HepG2 (cell line): ENCODE results near the gene ZBTB7A. TPM values are rescaled to one million over a fixed set of nuclear protein-coding genes. Genes with fewer than 3 reads are reported as not detected.
A peak's percentile ranks its signal among the peaks of the same experiment; 100 is the strongest.

Experiments used
- AGO2 ChIP-seq: fragments of 200-400 bp; formaldehyde crosslinking; optimal IDR thresholded peaks from 2 replicates; pipeline ENCODE3; 2017; ENCODE audit warnings: mild to moderate bottlenecking, low read depth, low read length, moderate library complexity
- CEBPB ChIP-seq: IDR thresholded peaks from 2 replicates; pipeline ENCODE4 v1.6.1; 2011; ENCODE audit warnings: low read depth, low read length, improper control_type of control experiment, borderline replicate concordance
- CEBPG ChIP-seq: IDR thresholded peaks from 2 replicates; pipeline ENCODE4 v1.6.1; 2016
- KDM6A ChIP-seq: IDR thresholded peaks from 2 replicates; pipeline ENCODE4 v1.6.1; 2016; ENCODE audit warnings: low read depth
- KMT2A ChIP-seq: sonication (generic); formaldehyde crosslinking; IDR thresholded peaks from 2 replicates; pipeline ENCODE4 v1.4.0; 2020; ENCODE audit warnings: missing genetic modification reagents
- MAZ ChIP-seq, 2 experiments: sonication (generic) in 1 of 2; formaldehyde crosslinking in 1 of 2; IDR thresholded peaks; 2 replicates each; pipeline versions ENCODE4 v1.5.0 to v1.6.1; 2012 to 2020; ENCODE audit warnings: low read depth in 2 of 2, mild to moderate bottlenecking in 2 of 2, borderline replicate concordance in 1 of 2, improper control_type of control experiment in 1 of 2, low read length in 1 of 2, missing genetic modification reagents in 1 of 2, moderate library complexity in 1 of 2
- NR2C2 ChIP-seq: sonication (generic); formaldehyde crosslinking; IDR thresholded peaks from 2 replicates; pipeline ENCODE4 v1.4.0; 2020; ENCODE audit warnings: missing genetic modification reagents, mild to moderate bottlenecking, moderate library complexity, borderline replicate concordance
- POLR2G ChIP-seq: fragments of 200-400 bp; formaldehyde crosslinking; IDR thresholded peaks from 2 replicates; pipeline ENCODE4 v1.6.1; 2018; ENCODE audit warnings: mild to moderate bottlenecking, low read depth, low read length, moderate library complexity
- RBM22 ChIP-seq: fragments of 200-400 bp; formaldehyde crosslinking; optimal IDR thresholded peaks from 2 replicates; pipeline ENCODE3; 2017; ENCODE audit warnings: mild to moderate bottlenecking, low read length, moderate library complexity
- TMF1 ChIP-seq: sonication (generic); formaldehyde crosslinking; IDR thresholded peaks from 2 replicates; pipeline ENCODE4 v1.8.1; 2022; ENCODE audit warnings: low read depth, missing genetic modification reagents
- ZFY ChIP-seq: sonication (generic); formaldehyde crosslinking; IDR thresholded peaks from 2 replicates; pipeline ENCODE4 v1.4.0; 2020; ENCODE audit warnings: missing genetic modification reagents
- ZNF207 ChIP-seq: fragments of 450-650 bp; IDR thresholded peaks from 2 replicates; pipeline ENCODE4 v1.6.1; 2016; ENCODE audit warnings: antibody characterized with exemption, borderline replicate concordance
- ZNF652 ChIP-seq: IDR thresholded peaks from 2 replicates; pipeline ENCODE4 v1.6.1; 2016; ENCODE audit warnings: low read depth, borderline replicate concordance
- ZNF768 ChIP-seq: sonication (generic); formaldehyde crosslinking; IDR thresholded peaks from 2 replicates; pipeline ENCODE4 v1.4.0; 2020; ENCODE audit warnings: missing genetic modification reagents
- ZNF775 ChIP-seq: sonication (generic); formaldehyde crosslinking; IDR thresholded peaks from 2 replicates; pipeline ENCODE4 v1.4.0; 2020; ENCODE audit warnings: missing genetic modification reagents, mild to moderate bottlenecking, moderate library complexity, borderline replicate concordance
- ZNF891 ChIP-seq: sonication (generic); formaldehyde crosslinking; IDR thresholded peaks from 2 replicates; pipeline ENCODE4 v1.5.0; 2020; ENCODE audit warnings: mild to moderate bottlenecking, missing genetic modification reagents
- polyA plus RNA-seq, 8 experiments: library from polyadenylated mRNA; depleted of rRNA in 3 of 8; stranded (reverse) in 7 of 8; unstranded in 1 of 8; fragments of >200 nt; fragmentation: Illumina TruSeq in 4 of 8; extraction: Trizol in 4 of 8; gene quantifications; 2 replicates each; pipeline versions ENCODE4 v1.2.1 to v1.2.3, GENCODE V29; 2011 to 2016; ENCODE audit warnings: low read depth in 4 of 8, missing spikeins in 1 of 8, mixed read lengths in 1 of 8; ENCODE audit not compliant: insufficient read depth in 1 of 8
- total RNA-seq, 5 experiments: library from RNA; depleted of rRNA; stranded (reverse); fragments of >200 nt; fragmentation: Illumina TruSeq; extraction: Trizol; gene quantifications; 2 replicates each; pipeline ENCODE4 v1.2.3, GENCODE V29; 2016; ENCODE audit warnings: low read depth in 1 of 5
- TF ChIP-seq, protein P1 (sequence below): sonication (generic); formaldehyde crosslinking; IDR thresholded peaks from 2 replicates; pipeline ENCODE4 v1.5.1; 2020; ENCODE audit warnings: mild to moderate bottlenecking, moderate library complexity, missing genetic modification reagents
- TF ChIP-seq, protein P2 (sequence below): sonication (generic); formaldehyde crosslinking; IDR thresholded peaks from 2 replicates; pipeline ENCODE4 v1.4.0; 2020; ENCODE audit warnings: missing genetic modification reagents
- TF ChIP-seq, protein P3 (sequence below): sonication (generic); formaldehyde crosslinking; IDR thresholded peaks from 2 replicates; pipeline ENCODE4 v1.5.1; 2020; ENCODE audit warnings: mild to moderate bottlenecking, missing genetic modification reagents, moderate library complexity
- TF ChIP-seq, protein P4 (sequence below): sonication (generic); formaldehyde crosslinking; IDR thresholded peaks from 2 replicates; pipeline ENCODE4 v1.4.0; 2020; ENCODE audit warnings: missing genetic modification reagents

The ZBTB7A gene
- total and polyA plus RNA-seq, 2 of the 13 experiments (the other 11 are each of a cell fraction or from before 2014, with no cell fraction given): 3.6 to 4.0 TPM

DNA sequence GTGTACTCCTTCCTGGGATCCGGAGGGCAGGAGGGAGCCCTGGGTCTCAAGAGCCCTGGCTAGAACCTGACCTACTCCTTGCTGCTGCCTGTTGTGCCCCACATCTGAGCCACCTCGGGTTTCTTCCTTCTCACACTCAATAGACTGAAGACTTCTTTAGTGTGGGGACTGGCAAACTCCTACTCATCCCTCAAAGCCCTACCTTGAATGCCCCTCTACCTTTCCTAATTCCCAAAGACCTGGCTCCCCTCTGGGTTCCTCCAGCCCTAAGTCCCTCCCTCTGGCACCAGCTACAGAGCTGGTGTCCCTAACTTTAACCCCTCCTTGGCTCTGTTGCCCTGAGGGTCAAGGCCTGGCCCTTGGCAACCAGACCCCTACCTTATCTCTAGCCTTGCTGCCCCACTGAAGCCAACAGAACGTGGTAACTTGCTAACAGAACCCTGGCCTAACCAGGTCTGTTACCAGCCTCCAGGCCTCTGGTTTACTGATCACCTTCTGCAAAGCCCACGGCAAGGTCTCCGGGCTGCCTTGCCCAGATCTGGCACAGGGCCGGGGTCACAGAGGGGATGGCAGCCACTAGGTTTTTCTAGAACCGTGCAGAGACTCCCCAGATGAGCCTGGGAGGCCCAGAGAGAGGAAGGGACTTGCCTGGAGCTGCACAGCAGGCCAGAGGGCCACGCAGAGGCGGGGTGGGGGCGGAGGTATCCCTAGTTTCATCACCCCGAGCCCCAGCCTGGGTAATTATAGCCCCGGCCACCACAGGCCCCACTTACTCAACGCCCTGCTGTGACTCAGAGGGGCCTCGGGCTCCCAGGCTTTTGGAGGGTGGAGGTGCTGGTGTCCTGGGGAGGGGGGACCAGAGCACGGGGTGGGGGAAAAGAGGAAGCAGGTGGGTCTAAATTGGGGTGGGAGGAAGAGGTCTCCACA, 15.3 kb downstream of the ZBTB7A start (continued):
- TF ChIP-seq ZNF775 (CRISPR knock-in tag) (no peak), TMF1 (CRISPR knock-in tag) (no peak), ZNF652 (CRISPR knock-in tag) (peak; percentile 53; the same call in 1 of the 2 replicates), KDM6A (CRISPR knock-in tag) (no peak), RBM22 (peak; percentile 67), NR2C2 (CRISPR knock-in tag) (no peak), ZFY (CRISPR knock-in tag) (no peak), AGO2 (peak; percentile 80), CEBPB (peak; percentile 33; the same call in 1 of the 2 replicates), MAZ (IDR thresholded peaks at IDR 0.05; ENCODE audit: borderline replicate concordance, low read depth, low read length) (no peak), MAZ (CRISPR knock-in tag; IDR thresholded peaks at IDR 0.05; ENCODE audit: low read depth) (0 out of 2 replicates have a peak, but pooled peaks have one; percentile 33), ZNF207 (no peak), ZNF891 (CRISPR knock-in tag) (0 out of 2 replicates have a peak, but pooled peaks have one; percentile 12), ZNF768 (peak; percentile 98), POLR2G (peak; percentile 16; the same call in 1 of the 2 replicates), CEBPG (0 out of 2 replicates have a peak, but pooled peaks have one; percentile 18), KMT2A (0 out of 2 replicates have a peak, but pooled peaks have one; percentile 19)
- TF ChIP-seq, protein P1, sequence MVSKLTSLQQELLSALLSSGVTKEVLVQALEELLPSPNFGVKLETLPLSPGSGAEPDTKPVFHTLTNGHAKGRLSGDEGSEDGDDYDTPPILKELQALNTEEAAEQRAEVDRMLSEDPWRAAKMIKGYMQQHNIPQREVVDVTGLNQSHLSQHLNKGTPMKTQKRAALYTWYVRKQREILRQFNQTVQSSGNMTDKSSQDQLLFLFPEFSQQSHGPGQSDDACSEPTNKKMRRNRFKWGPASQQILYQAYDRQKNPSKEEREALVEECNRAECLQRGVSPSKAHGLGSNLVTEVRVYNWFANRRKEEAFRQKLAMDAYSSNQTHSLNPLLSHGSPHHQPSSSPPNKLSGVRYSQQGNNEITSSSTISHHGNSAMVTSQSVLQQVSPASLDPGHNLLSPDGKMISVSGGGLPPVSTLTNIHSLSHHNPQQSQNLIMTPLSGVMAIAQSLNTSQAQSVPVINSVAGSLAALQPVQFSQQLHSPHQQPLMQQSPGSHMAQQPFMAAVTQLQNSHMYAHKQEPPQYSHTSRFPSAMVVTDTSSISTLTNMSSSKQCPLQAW (CRISPR knock-in tag): peak; percentile 60; the same call in 1 of the 2 replicates
- TF ChIP-seq, protein P2, sequence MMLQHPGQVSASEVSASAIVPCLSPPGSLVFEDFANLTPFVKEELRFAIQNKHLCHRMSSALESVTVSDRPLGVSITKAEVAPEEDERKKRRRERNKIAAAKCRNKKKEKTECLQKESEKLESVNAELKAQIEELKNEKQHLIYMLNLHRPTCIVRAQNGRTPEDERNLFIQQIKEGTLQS (CRISPR knock-in tag): peak; percentile 41; the same call in 1 of the 2 replicates
- TF ChIP-seq, protein P3, sequence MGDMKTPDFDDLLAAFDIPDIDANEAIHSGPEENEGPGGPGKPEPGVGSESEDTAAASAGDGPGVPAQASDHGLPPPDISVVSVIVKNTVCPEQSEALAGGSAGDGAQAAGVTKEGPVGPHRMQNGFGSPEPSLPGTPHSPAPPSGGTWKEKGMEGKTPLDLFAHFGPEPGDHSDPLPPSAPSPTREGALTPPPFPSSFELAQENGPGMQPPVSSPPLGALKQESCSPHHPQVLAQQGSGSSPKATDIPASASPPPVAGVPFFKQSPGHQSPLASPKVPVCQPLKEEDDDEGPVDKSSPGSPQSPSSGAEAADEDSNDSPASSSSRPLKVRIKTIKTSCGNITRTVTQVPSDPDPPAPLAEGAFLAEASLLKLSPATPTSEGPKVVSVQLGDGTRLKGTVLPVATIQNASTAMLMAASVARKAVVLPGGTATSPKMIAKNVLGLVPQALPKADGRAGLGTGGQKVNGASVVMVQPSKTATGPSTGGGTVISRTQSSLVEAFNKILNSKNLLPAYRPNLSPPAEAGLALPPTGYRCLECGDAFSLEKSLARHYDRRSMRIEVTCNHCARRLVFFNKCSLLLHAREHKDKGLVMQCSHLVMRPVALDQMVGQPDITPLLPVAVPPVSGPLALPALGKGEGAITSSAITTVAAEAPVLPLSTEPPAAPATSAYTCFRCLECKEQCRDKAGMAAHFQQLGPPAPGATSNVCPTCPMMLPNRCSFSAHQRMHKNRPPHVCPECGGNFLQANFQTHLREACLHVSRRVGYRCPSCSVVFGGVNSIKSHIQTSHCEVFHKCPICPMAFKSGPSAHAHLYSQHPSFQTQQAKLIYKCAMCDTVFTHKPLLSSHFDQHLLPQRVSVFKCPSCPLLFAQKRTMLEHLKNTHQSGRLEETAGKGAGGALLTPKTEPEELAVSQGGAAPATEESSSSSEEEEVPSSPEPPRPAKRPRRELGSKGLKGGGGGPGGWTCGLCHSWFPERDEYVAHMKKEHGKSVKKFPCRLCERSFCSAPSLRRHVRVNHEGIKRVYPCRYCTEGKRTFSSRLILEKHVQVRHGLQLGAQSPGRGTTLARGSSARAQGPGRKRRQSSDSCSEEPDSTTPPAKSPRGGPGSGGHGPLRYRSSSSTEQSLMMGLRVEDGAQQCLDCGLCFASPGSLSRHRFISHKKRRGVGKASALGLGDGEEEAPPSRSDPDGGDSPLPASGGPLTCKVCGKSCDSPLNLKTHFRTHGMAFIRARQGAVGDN (CRISPR knock-in tag): peak; percentile 32; the same call in 1 of the 2 replicates
- TF ChIP-seq, protein P4, sequence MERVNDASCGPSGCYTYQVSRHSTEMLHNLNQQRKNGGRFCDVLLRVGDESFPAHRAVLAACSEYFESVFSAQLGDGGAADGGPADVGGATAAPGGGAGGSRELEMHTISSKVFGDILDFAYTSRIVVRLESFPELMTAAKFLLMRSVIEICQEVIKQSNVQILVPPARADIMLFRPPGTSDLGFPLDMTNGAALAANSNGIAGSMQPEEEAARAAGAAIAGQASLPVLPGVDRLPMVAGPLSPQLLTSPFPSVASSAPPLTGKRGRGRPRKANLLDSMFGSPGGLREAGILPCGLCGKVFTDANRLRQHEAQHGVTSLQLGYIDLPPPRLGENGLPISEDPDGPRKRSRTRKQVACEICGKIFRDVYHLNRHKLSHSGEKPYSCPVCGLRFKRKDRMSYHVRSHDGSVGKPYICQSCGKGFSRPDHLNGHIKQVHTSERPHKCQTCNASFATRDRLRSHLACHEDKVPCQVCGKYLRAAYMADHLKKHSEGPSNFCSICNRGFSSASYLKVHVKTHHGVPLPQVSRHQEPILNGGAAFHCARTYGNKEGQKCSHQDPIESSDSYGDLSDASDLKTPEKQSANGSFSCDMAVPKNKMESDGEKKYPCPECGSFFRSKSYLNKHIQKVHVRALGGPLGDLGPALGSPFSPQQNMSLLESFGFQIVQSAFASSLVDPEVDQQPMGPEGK (CRISPR knock-in tag): peak; percentile 60; the same call in 1 of the 2 replicates
